Sigmoid colon (tissue), 7 donors: ENCODE data around the gene DOCK3. TPM values are rescaled to one million over a fixed set of nuclear protein-coding genes. Genes with fewer than 3 reads are reported as not detected.

ENCODE experiments used
- DNase-seq: peaks from one replicate; pipeline ENCODE4 v3.0.0-alpha.2; 2019
- H3K27ac ChIP-seq, 4 donors: fragments of 200-600 bp; sonication (generic); one replicate each; pipeline ENCODE4 v1.5.1; 2016 to 2019; ENCODE audit warnings: mild to moderate bottlenecking in 1 of 4
- H3K27me3 ChIP-seq, 3 donors: fragments of 200-600 bp; sonication (generic); one replicate each; pipeline ENCODE4 v1.5.1; 2019; ENCODE audit warnings: mild to moderate bottlenecking in 1 of 3
- H3K36me3 ChIP-seq, 4 donors: fragments of 200-600 bp; sonication (generic); one replicate each; pipeline ENCODE4 v1.5.1; 2016 to 2019
- H3K4me1 ChIP-seq, 4 donors: fragments of 200-600 bp; sonication (generic); one replicate each; pipeline ENCODE4 v1.5.1; 2017 to 2019
- H3K4me3 ChIP-seq, 4 donors: fragments of 200-600 bp; sonication (generic); one replicate each; pipeline ENCODE4 v1.5.1; 2017 to 2019; ENCODE audit warnings: mild to moderate bottlenecking in 2 of 4, moderate library complexity in 1 of 4
- H3K9me3 ChIP-seq, 4 donors: fragments of 200-600 bp in 3 of 4; sonication (generic) in 3 of 4; one replicate each; pipeline versions ENCODE4 v1.5.1 to v1.6.1; 2013 to 2019
- CTCF ChIP-seq, 4 experiments: fragments of 450-650 bp in 3 of 4; fragments of 200-600 bp in 1 of 4; IDR thresholded peaks; one replicate each; pipeline ENCODE4 v1.5.1; 2016 to 2019; ENCODE audit warnings: antibody characterized with exemption in 4 of 4, mild to moderate bottlenecking in 3 of 4, moderate library complexity in 2 of 4
- EP300 ChIP-seq, 4 donors: sonication (generic); formaldehyde crosslinking; IDR thresholded peaks; one replicate each; pipeline ENCODE4 v1.6.1; 2017; ENCODE audit warnings: antibody characterized with exemption in 4 of 4
- POLR2A ChIP-seq, 2 donors: fragments of 450-650 bp; IDR thresholded peaks; one replicate each; pipeline ENCODE4 v1.6.1; 2016; ENCODE audit warnings: antibody characterized with exemption in 2 of 2, mild to moderate bottlenecking in 2 of 2, moderate library complexity in 2 of 2
- POLR2AphosphoS5 ChIP-seq, 4 donors: sonication (generic); formaldehyde crosslinking; IDR thresholded peaks; one replicate each; pipeline ENCODE4 v1.6.1; 2017; ENCODE audit warnings: antibody characterized with exemption in 4 of 4
- WGBS, 2 donors: extraction: QIAGEN DNeasy Blood & Tissue Kit; methylation state at CpG; one replicate each; pipeline ENCODE4 v1.1.7; 2013; 5-methylcytosine and 5-hydroxymethylcytosine counted together
- intact Hi-C: fragments of 100-400 bp; cut with DNase I; formaldehyde crosslinking; loops from one replicate; pipeline ENCODE4 v1.15.1; 2023
- polyA plus RNA-seq, 3 donors: library from polyadenylated mRNA; stranded (reverse); fragments of 200-250 nt; gene quantifications; one replicate each; pipeline ENCODE4 v1.2.3, GENCODE V29; 2013
- total RNA-seq, 4 donors: library from RNA; depleted of rRNA; stranded (reverse); fragments of >200 nt; gene quantifications; one replicate each; pipeline ENCODE4 v1.1.0, GENCODE V29; 2016
- donor health status: healthy with polysubstance abuse.
- donor health status: Bipolar disorder and iron deficiency.
- donor health status: healthy.

DOCK3 gene
- total and polyA plus RNA-seq, 7 donors: 0.25 to 4.4 (median 3.3) TPM; not detected in 2

GRCh38 chr3:51401735-51402134 lies 727.0 kb downstream of the DOCK3 start:
- no peak for TF ChIP-seq CTCF (IDR thresholded peaks at IDR 0.05)
- no peak for TF ChIP-seq POLR2A (IDR thresholded peaks at IDR 0.05)
- no peak for TF ChIP-seq POLR2AphosphoS5 (IDR thresholded peaks at IDR 0.05)
- no peak for TF ChIP-seq EP300 (IDR thresholded peaks at IDR 0.05)
- Histone ChIP-seq H3K36me3 (peaks cover 16 to 66% (median 22%) of the 10 kb centered on the region in 4 donors), H3K4me1 (peaks cover 0 to 3% (median 0%) of the 10 kb centered on the region in 4 donors), H3K4me3 (no peak overlapping the region), H3K27ac (no peak overlapping the region), H3K27me3 (no peaks in the 10 kb centered on the region), H3K9me3 (no peaks in the 10 kb centered on the region)
- WGBS, 2 donors: 89% methylated on average over 4 of the region's 4 CpGs
- intact Hi-C loops: no loop called here
- no peak for DNase-seq

- no peak for TF ChIP-seq EP300 (IDR thresholded peaks at IDR 0.05)
- TF ChIP-seq POLR2AphosphoS5 (IDR thresholded peaks at IDR 0.05): no peak
- no peak for TF ChIP-seq POLR2A (IDR thresholded peaks at IDR 0.05)
- TF ChIP-seq CTCF (IDR thresholded peaks at IDR 0.05): no peak
- Histone ChIP-seq H3K9me3 (no peaks in the 10 kb centered on the region), H3K36me3 (peaks cover 8 to 46% (median 12%) of the 10 kb centered on the region in 4 donors), H3K27ac (no peak overlapping the region), H3K4me1 (no peaks in the 10 kb centered on the region), H3K27me3 (no peaks in the 10 kb centered on the region), H3K4me3 (no peak overlapping the region)
- DNase-seq: no peak
- intact Hi-C loops: no loop called here
Measured at GRCh38 chr3:51403675-51404074, 728.9 kb downstream of the DOCK3 start.

- H3K4me1 ChIP-seq: no peaks in the 10 kb centered on the region
- no peak for DNase-seq
- H3K9me3 ChIP-seq: no peaks in the 10 kb centered on the region
- 28 to 79% methylated on average over 2 of the region's 2 CpGs for WGBS, 2 donors
- no peaks in the 10 kb centered on the region for H3K27me3 ChIP-seq
- intact Hi-C loops: no loop called here
- no peak for TF ChIP-seq EP300 (IDR thresholded peaks at IDR 0.05)
- no peak for TF ChIP-seq CTCF (IDR thresholded peaks at IDR 0.05)
- TF ChIP-seq POLR2AphosphoS5 (IDR thresholded peaks at IDR 0.05): no peak
- no peak for TF ChIP-seq POLR2A (IDR thresholded peaks at IDR 0.05)
- H3K27ac ChIP-seq: no peak overlapping the region
- peaks cover 0 to 54% (median 22%) of the 10 kb centered on the region in 4 donors for H3K36me3 ChIP-seq
- no peak overlapping the region for H3K4me3 ChIP-seq
Measured at GRCh38 chr3:51408021-51408420, 733.3 kb downstream of the DOCK3 start.

- peaks cover 0 to 56% (median 24%) of the 10 kb centered on the region in 4 donors for H3K36me3 ChIP-seq
- TF ChIP-seq CTCF (IDR thresholded peaks at IDR 0.05) (no peak), POLR2AphosphoS5 (IDR thresholded peaks at IDR 0.05) (no peak), POLR2A (IDR thresholded peaks at IDR 0.05) (no peak), EP300 (IDR thresholded peaks at IDR 0.05) (no peak)
Measured at GRCh38 chr3:51408813-51409212, 734.1 kb downstream of the DOCK3 start.

GRCh38 chr3:51422211-51422610 lies 747.5 kb downstream of the DOCK3 start:
- Histone ChIP-seq H3K4me1 (no peaks in the 10 kb centered on the region), H3K27ac (no peak overlapping the region), H3K27me3 (no peaks in the 10 kb centered on the region), H3K36me3 (peaks cover 17 to 82% (median 30%) of the 10 kb centered on the region in 4 donors), H3K9me3 (no peaks in the 10 kb centered on the region), H3K4me3 (no peak overlapping the region)
- DNase-seq: no peak
- intact Hi-C loops: no loop called here
- 96 to 97% methylated on average over 3 of the region's 3 CpGs for WGBS, 2 donors
- TF ChIP-seq EP300 (IDR thresholded peaks at IDR 0.05) (no peak), POLR2AphosphoS5 (IDR thresholded peaks at IDR 0.05) (no peak), POLR2A (IDR thresholded peaks at IDR 0.05) (no peak), CTCF (IDR thresholded peaks at IDR 0.05) (no peak)

More at GRCh38 chr3:51408813-51409212, 734.1 kb downstream of the DOCK3 start:
- WGBS, 2 donors: 54 to 77% methylated on average over 2 of the region's 2 CpGs
- DNase-seq: no peak
- Histone ChIP-seq H3K4me3 (no peak overlapping the region), H3K27me3 (no peaks in the 10 kb centered on the region), H3K27ac (no peak overlapping the region), H3K4me1 (no peaks in the 10 kb centered on the region), H3K9me3 (no peaks in the 10 kb centered on the region)
- intact Hi-C loops: no loop called here
